ENCODE data around the gene CTNNB1.

CTNNB1 gene

GRCh38 chr3:41220906-41221677 is 21.8 kb downstream of the CTNNB1 start:
- DNase-seq: no peak

DNA sequence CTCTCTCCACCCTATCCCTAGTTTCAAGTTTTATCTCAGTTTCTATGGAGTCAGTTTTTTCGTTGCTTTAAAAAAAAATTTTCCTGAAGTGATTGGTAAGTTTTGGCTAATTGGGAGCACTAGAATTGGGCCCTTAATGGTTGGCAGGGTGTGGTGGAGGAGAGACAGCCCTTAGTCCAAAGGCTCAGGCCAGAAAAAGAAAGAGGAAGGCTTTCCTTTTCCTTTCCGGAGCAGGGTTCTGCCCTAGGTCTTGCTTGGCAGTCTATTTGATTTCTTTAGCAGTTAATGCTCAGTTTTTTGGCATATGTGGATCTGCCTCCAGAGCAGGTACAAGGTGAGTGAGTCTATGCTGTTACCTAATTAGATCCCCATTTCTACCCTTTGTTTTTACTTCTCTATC is 22.7 kb downstream of the CTNNB1 start:
- DNase-seq: no peak

DNA sequence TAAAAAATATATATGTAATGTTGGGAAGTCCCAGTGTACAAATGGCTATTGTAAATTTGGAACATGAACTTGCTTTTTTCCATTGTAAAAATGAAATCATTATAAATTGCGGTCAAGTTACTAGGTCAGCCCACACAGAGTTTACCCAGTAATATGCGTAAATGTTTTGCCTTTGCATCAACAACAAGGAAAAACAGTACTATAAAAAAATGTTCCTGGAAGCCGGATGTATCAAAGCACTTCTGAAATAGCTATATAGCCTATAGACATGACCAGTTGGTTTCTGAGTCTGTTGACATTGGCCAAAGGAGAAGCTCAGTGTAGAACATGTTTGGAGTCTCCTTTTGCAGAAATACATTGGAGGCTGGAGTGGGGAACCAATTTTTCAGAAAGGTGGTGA is 23.2 kb downstream of the CTNNB1 start:
- DNase-seq: no peak

GRCh38 chr3:41223078-41223477 is 23.8 kb downstream of the CTNNB1 start:
- DNase-seq: no peak

- no peak for DNase-seq
Measured at GRCh38 chr3:41223691-41224090, 24.4 kb downstream of the CTNNB1 start.

- DNase-seq: peak; percentile 75
Measured at GRCh38 chr3:41224120-41224806, 25.0 kb downstream of the CTNNB1 start.

GRCh38 chr3:41234823-41235721 is 35.8 kb downstream of the CTNNB1 start:
- no peak for DNase-seq

- DNase-seq: no peak
Measured at GRCh38 chr3:41236228-41236627, 36.9 kb downstream of the CTNNB1 start.

DNA sequence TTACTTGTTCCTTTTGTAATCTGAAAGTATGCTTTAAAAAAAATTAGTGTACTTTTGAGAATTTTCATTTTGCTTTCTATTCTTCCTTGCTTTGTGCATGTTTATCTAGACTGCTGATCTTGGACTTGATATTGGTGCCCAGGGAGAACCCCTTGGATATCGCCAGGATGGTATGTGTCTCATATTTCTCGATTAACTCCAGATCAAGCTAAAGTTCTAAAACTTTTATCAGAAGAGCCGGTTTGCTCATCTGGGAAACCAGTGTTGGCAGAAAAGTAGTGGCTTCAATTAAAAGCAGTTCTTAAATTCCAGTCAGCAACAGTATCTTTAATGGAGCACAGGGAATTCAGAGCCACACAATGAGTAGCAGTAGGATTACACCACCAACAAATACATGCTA is 38.6 kb downstream of the CTNNB1 start:
- no peak for DNase-seq

- no peak for DNase-seq
Measured at GRCh38 chr3:41239587-41239986, 40.3 kb downstream of the CTNNB1 start.

- DNase-seq: no peak
Measured at GRCh38 chr3:41241161-41241560, 41.9 kb downstream of the CTNNB1 start.

GRCh38 chr3:41241800-41242571 is 42.7 kb downstream of the CTNNB1 start:
- no peak for DNase-seq

GRCh38 chr3:41243183-41243582 is 43.9 kb downstream of the CTNNB1 start:
- no peak for DNase-seq

DNA sequence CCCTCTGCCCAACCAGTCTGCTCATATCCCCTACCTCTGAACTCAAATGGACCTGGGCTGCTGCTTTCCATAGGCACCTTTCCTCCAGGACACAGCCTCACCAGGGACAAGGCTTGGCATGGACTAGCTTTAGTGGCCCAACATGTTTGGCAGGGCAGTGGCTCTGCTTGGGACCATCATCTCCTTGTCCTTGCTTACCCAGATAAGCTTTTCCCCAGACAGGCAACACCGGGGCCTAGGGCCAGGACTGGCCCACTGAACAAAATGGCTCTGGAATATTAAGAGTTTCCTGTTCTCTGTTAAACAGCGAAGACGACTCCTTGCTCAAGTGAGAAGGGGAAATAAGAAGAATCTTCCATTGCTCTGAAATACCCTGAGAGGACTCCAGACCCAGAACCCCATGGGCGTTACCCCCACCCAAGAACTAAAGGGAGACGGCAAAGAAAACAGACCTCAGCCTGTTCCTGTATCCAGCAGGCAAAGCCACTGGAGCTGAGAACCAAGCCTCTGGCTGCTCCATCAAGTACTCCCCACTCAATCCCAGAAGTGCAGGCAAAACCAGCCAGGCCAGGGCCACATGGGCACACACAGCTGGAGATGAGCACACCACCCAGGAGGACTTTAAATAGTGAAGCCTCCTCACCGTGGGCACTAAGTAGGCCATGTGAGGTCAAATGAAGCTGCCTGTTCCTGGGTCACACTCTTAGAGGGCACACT is 45.5 kb downstream of the CTNNB1 start:
- no peak for DNase-seq

- DNase-seq: no peak
Measured at GRCh38 chr3:41247055-41248004, 48.0 kb downstream of the CTNNB1 start.

DNA sequence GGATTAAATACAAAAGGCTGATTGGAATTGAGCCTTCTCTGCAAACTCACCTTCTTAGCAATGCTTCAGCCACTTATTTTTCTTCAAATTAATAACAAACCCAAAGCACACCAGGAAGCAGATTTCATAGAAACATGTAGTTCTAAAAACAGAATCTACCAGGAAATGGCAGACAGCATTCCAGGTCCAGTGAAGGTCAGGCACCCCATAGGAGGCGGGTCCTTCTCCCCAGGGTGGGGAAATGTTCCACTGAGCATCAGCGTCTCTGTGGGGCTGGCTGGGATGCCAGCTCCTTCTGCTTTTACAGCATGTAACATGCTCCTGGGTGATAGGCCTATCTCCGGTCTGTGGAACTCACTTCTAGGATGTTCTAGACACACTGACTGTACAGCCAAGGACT is 49.2 kb downstream of the CTNNB1 start:
- no peak for DNase-seq

GRCh38 chr3:41249318-41249717 is 50.0 kb downstream of the CTNNB1 start:
- DNase-seq: no peak

- no peak for DNase-seq
Measured at GRCh38 chr3:41250825-41251224, 51.5 kb downstream of the CTNNB1 start.

DNA sequence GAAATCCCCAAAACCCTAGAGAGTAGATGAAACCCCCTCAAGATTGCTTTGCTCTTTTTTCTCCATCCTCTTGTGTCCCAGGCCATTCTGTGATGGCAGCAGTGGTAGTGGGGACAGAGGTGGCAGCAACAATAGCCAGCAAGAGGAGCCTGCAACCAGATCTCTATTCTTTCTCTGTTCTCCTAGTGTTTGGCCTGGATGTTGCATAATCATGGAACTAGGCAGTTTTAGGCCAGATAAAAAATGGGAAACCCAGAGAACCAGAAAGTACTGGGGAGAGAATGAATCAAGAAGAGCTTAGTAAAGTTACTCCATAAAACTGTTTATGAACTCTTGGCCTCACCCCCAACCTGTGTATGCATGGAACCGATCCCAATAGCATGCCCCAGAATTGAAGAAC is 52.3 kb downstream of the CTNNB1 start:
- no peak for DNase-seq

GRCh38 chr3:41258239-41258800 is 59.0 kb downstream of the CTNNB1 start:
- DNase-seq: no peak

Data from kidney glomerular epithelial cell (primary cell).